ENCODE results near the gene TSPEAR.
"Not testable (repeated sequence)": the region's sequence is repeated elsewhere in the genome, so short reads cannot be mapped to it uniquely, and the experiment has no call there.

GRCh38 chr21:44590897-44591800, 120.2 kb downstream of the TSPEAR start:
- TF ChIP-seq CTCF (IDR thresholded peaks at IDR 0.05; ENCODE audit: low read length); EZH2 (IDR thresholded peaks at IDR 0.05; ENCODE audit: borderline replicate concordance, low read length): not testable (repeated sequence)
